ENCODE measurements around the gene EXOC3. TPM values are rescaled to one million over a fixed set of nuclear protein-coding genes. Genes with fewer than 3 reads are reported as not detected.

EXOC3 gene
- total and polyA plus RNA-seq, 10 of the 15 experiments (the other 5 are each of a cell fraction or from before 2014, with no cell fraction given): 1.6 to 53.0 (median 27.9) TPM

DNA sequence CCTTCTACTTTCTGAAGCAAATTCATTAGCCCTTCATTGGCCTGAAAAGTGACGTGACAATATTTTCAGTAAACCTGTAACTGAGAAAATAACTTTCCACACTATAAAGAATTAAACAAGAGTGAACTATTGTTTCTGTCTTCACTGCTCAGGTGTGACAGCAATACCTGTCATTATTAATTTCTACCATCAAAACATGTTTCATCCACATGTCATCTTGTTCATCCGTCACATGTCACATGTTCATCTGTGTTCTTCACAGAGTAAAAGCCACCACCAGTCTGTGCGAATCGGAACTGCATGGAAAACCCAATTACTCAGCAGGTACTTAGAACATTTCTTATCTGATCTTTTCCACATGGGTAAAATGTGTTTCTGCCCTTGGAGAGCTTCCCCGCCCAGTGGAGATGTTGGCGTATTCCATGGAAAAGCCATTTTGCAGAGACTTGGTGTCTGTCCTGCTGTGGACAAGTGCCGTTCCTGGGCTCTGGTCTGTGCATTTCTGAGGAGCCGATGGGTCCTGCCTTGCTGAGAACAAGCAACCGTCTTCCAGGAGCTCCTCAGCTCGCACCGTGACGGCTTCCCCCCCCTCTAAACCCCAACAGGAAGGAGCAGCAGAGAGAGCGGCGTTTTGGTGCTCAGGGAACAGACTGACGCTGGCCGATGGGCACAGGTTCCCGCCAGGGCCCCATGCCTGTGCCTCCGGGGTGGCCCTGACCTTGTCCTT is 10.6 kb upstream of the EXOC3 start:
- Histone ChIP-seq H3K27me3 (replicated peaks in 1 of 2; ENCODE audit: control insufficient read depth in 2 of 2, insufficient read depth in 2 of 2, low read length in 1 of 2) (no peaks in the 10 kb centered on the region), H3K4me3 (no peak overlapping the region), H3K79me2 (ENCODE audit: control insufficient read depth, insufficient read depth, low read length) (no peaks in the 10 kb centered on the region), H3K27ac (ENCODE audit: control insufficient read depth, insufficient read depth) (no peak overlapping the region), H3K36me3 (ENCODE audit: control insufficient read depth in 2 of 2, insufficient read depth in 2 of 2, low read length in 1 of 2) (peaks cover 6 to 29% of the 10 kb centered on the region in 2 experiments; a peak in 3 of 4 replicates), H4K20me1 (ENCODE audit: control insufficient read depth, insufficient read depth) (no peaks in the 10 kb centered on the region), H3K4me2 (ENCODE audit: control insufficient read depth, insufficient read depth) (no peak overlapping the region), H3K9me3 (replicated peaks; ENCODE audit: control insufficient read depth, insufficient read depth, low read length) (no peaks in the 10 kb centered on the region), H3K4me1 (ENCODE audit: control insufficient read depth, insufficient read depth, low read length) (peaks cover 8% of the 10 kb centered on the region), H3K9ac (ENCODE audit: control insufficient read depth, insufficient read depth, low read length) (no peak overlapping the region), H2AFZ (ENCODE audit: control insufficient read depth, low read depth, low read length) (no peak overlapping the region)
- BruUV-seq (replicated peaks): no TSS peak
- ATAC-seq (no peak), FAIRE-seq (no peak), DNase-seq (ENCODE audit: low read depth, low spot score) (no peak)
- ChIA-PET CTCF (interaction anchor here (1.3 to 6.4 kb wide), 5 partner anchors 14 to 149 kb away, joined by 5 to 126 read pairs (median 10); partner anchors contain the start of gene AHRR), SMC1A (ENCODE audit: uncharacterized antibody, unreplicated experiment) (interaction anchor here (1.1 to 3.7 kb wide), 4 partner anchors 14 to 115 kb away, joined by 3 to 33 read pairs (median 4); no protein-coding TSS in a partner anchor), RAD21 (ENCODE audit: unreplicated experiment) (interaction anchor here (0.8 to 6.0 kb wide), 2 partner anchors 63 to 115 kb away, joined by 3 to 82 read pairs; no protein-coding TSS in a partner anchor), POLR2A (interaction anchor here (0.6 to 1.0 kb wide), 2 partner anchors 100 to 112 kb away, joined by 3 to 5 read pairs; no protein-coding TSS in a partner anchor)
- TF ChIP-seq CREB1 (IDR thresholded peaks at IDR 0.05; ENCODE audit: low read depth) (no peak), ZNF384 (IDR thresholded peaks at IDR 0.05; ENCODE audit: borderline replicate concordance, low read depth, low read length) (no peak), ZNF217 (IDR thresholded peaks at IDR 0.05) (no peak), ATF7 (IDR thresholded peaks at IDR 0.05; ENCODE audit: low read depth) (no peak), GABPA (IDR thresholded peaks at IDR 0.05; ENCODE audit: low read depth) (no peak), HDAC6 (IDR thresholded peaks at IDR 0.05; ENCODE audit: unreplicated experiment) (no peak), CHD2 (IDR thresholded peaks at IDR 0.05; ENCODE audit: borderline replicate concordance, low read depth, low read length) (no peak)
- in situ Hi-C loops (cut with MboI): no loop called here
- 91% methylated on average over 17 of the region's 18 CpGs for WGBS (ENCODE audit: insufficient coverage, insufficient replicate concordance, low lambda C conversion rate, missing lambda C conversion rate)
- intact Hi-C loops (cut with micrococcal nuclease; ENCODE audit: unreplicated experiment): no loop called here
